Spinal cord (tissue), 10 donors: ENCODE measurements around the gene CPNE6. TPM values are rescaled to one million over a fixed set of nuclear protein-coding genes. Genes with fewer than 3 reads are reported as not detected.
A peak's percentile ranks its signal among the peaks of the same experiment; 100 is the strongest.

Source experiments
- DNase-seq, 6 donors: peaks; one replicate each; pipeline versions ENCODE4 v3.0.0 to v3.0.0-alpha.2; 2013 to 2015; ENCODE audit warnings: low spot score in 6 of 6, low read depth in 4 of 6
- H3K27ac ChIP-seq: one replicate; pipeline ENCODE4 v1.5.1; 2013; ENCODE audit warnings: low read depth, low read length, control low read depth
- H3K27me3 ChIP-seq: one replicate; pipeline ENCODE4 v1.6.1; 2013; ENCODE audit warnings: low read length; ENCODE audit not compliant: control insufficient read depth, insufficient read depth
- H3K36me3 ChIP-seq: one replicate; pipeline ENCODE4 v1.6.1; 2013; ENCODE audit warnings: low read length; ENCODE audit not compliant: control insufficient read depth, insufficient read depth
- H3K4me1 ChIP-seq: one replicate; pipeline ENCODE4 v1.6.1; 2013; ENCODE audit warnings: low read length; ENCODE audit not compliant: control insufficient read depth, insufficient read depth
- H3K4me3 ChIP-seq: one replicate; pipeline ENCODE4 v1.5.1; 2013; ENCODE audit warnings: low read depth, low read length, control low read depth
- H3K9me3 ChIP-seq: one replicate; pipeline ENCODE4 v1.6.1; 2013; ENCODE audit warnings: low read length; ENCODE audit not compliant: control insufficient read depth, insufficient read depth
- WGBS: methylation state at CpG from one replicate; pipeline ENCODE4 v1.1.5; 2013; ENCODE audit warnings: missing lambda C conversion rate; ENCODE audit not compliant: insufficient coverage; 5-methylcytosine and 5-hydroxymethylcytosine counted together
- polyA plus RNA-seq, 2 donors: library from polyadenylated mRNA; unstranded; fragments of 120-200 nt; gene quantifications; one replicate each; pipeline ENCODE4 v1.2.1, GENCODE V29; 2013; ENCODE audit not compliant: insufficient read length in 2 of 2
- total RNA-seq, 2 donors: library from RNA; depleted of rRNA in 1 of 2; stranded (reverse); fragments of 120-200 nt in 1 of 2; fragments of >200 nt in 1 of 2; gene quantifications; one replicate each; pipeline versions ENCODE4 v1.2.3 to v1.2.4, GENCODE V29; 2013 to 2014
- donor health status: healthy.

Gene CPNE6
- total and polyA plus RNA-seq, 4 donors = 1.7 to 55.7 (median 14.6) TPM

GRCh38 chr14:24075485-24076301, 4.3 kb downstream of the CPNE6 start:
- Histone ChIP-seq H3K36me3 (peaks cover 6% of the 10 kb centered on the region), H3K27ac (no peak overlapping the region), H3K27me3 (no peaks in the 10 kb centered on the region), H3K4me3 (no peak overlapping the region), H3K9me3 (no peaks in the 10 kb centered on the region), H3K4me1 (peaks cover 38% of the 10 kb centered on the region)
- 94% methylated on average over 3 of the region's 11 CpGs for WGBS
- no peak for DNase-seq

DNA sequence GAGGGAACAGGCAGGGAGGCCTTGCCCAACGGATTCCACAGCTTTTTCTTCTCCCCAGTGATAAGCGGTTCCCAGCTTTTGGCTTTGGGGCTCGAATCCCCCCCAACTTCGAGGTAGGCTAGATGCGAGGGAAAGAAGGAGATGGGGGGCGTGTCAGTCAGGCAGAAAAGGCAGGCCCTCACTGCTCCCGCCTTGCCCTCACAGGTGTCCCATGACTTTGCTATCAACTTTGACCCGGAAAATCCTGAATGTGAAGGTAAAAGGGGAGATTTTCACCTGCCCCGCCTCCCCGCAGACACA, 4.9 kb downstream of the CPNE6 start:
- H3K4me1 ChIP-seq = peaks cover 43% of the 10 kb centered on the region
- H3K36me3 ChIP-seq = peaks cover 6% of the 10 kb centered on the region
- WGBS = 94% methylated on average over 7 of the region's 10 CpGs
- no peaks in the 10 kb centered on the region for H3K9me3 ChIP-seq
- H3K27ac ChIP-seq = no peak overlapping the region
- no peak for DNase-seq
- no peak overlapping the region for H3K4me3 ChIP-seq
- no peaks in the 10 kb centered on the region for H3K27me3 ChIP-seq

- no peak overlapping the region for H3K27ac ChIP-seq
- DNase-seq = no peak
These were observed 5.7 kb downstream of the CPNE6 start for GRCh38 chr14:24077086-24077485.

GRCh38 chr14:24078146-24078545, 6.8 kb downstream of the CPNE6 start:
- Histone ChIP-seq H3K27me3 (peaks cover 8% of the 10 kb centered on the region), H3K4me3 (no peak overlapping the region), H3K36me3 (peaks cover 6% of the 10 kb centered on the region), H3K27ac (no peak overlapping the region), H3K4me1 (peaks cover 36% of the 10 kb centered on the region), H3K9me3 (no peaks in the 10 kb centered on the region)
- no peak for DNase-seq
- 43% methylated on average over 3 of the region's 3 CpGs for WGBS

More at GRCh38 chr14:24077086-24077485, 5.7 kb downstream of the CPNE6 start:
- peaks cover 42% of the 10 kb centered on the region for H3K4me1 ChIP-seq
- peaks cover 4% of the 10 kb centered on the region for H3K27me3 ChIP-seq
- no peak overlapping the region for H3K4me3 ChIP-seq
- no peaks in the 10 kb centered on the region for H3K9me3 ChIP-seq
- H3K36me3 ChIP-seq = peaks cover 6% of the 10 kb centered on the region
- 94% methylated on average over 23 of the region's 23 CpGs for WGBS

DNA sequence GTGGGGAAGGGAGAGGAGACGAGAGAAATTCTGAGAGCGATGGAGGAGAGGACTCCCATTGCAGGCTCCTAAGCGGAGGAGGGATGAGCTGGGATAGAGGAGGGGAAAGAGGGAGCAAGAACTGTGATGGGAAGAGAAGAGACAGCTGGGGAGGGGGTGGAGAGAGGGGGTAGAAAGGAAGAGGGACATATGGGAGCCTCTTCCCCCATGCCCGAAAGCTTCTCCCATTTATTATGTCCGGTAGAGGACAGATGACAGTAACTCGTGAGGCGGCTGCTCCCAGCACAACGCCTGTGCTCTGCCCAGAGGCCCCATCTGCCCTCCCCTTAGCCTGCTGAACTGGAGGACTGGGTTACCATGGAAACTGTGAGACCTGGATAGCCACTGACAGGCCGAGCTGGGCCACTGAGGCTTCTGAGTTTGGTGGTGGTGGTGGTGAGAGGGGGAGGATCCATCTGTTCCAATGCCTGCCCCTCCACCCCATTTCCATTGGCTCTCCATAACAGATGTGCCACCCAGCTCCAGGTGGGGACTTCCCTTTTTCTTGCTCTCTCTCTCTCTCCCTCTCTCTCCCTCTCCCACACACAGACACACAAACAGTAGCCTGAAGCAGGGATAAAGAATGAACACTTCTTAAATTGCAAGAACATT, 8.3 kb downstream of the CPNE6 start:
- H3K4me3 ChIP-seq = no peak overlapping the region
- H3K9me3 ChIP-seq = no peaks in the 10 kb centered on the region
- no peak overlapping the region for H3K27ac ChIP-seq
- DNase-seq = peak in 2 of 6 donors; percentile 59 to 94
- H3K4me1 ChIP-seq = peaks cover 32% of the 10 kb centered on the region
- WGBS = 26% methylated on average over 7 of the region's 9 CpGs
- peaks cover 8% of the 10 kb centered on the region for H3K27me3 ChIP-seq
- H3K36me3 ChIP-seq = peaks cover 6% of the 10 kb centered on the region

DNA sequence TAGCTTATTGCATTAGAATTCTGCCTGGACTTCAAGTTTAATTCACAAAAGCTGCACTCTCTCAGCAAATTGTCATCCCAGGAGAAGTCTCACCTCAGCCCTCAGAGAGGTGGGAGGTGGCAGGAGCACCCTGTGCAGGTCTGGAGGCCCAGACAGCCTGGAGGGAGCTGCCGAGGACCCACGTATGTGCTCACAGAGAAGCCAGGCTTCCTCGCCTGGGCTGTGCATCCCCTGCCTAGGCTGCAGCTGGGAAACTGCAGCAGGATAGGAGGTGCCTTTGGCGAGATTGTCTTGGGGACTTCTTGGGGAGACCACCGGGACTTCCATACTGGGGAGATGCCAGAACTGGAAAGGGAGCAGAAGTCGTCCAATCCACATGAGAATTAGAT, 8.8 kb downstream of the CPNE6 start:
- WGBS = 66% methylated on average over 6 of the region's 6 CpGs
- H3K9me3 ChIP-seq = no peaks in the 10 kb centered on the region
- no peak overlapping the region for H3K27ac ChIP-seq
- H3K27me3 ChIP-seq = peaks cover 8% of the 10 kb centered on the region
- peaks cover 6% of the 10 kb centered on the region for H3K36me3 ChIP-seq
- DNase-seq = no peak
- peaks cover 32% of the 10 kb centered on the region for H3K4me1 ChIP-seq
- no peak overlapping the region for H3K4me3 ChIP-seq

GRCh38 chr14:24080888-24081738, 9.8 kb downstream of the CPNE6 start:
- Histone ChIP-seq H3K9me3 (no peaks in the 10 kb centered on the region), H3K36me3 (peaks cover 6% of the 10 kb centered on the region), H3K4me1 (peaks cover 32% of the 10 kb centered on the region), H3K27me3 (peaks cover 8% of the 10 kb centered on the region), H3K27ac (no peak overlapping the region), H3K4me3 (peak overlapping the region; percentile 51)
- WGBS = under 1% methylated on average over 71 of the region's 74 CpGs
- peak in 2 of 6 donors; percentile 82 to 90 for DNase-seq

- DNase-seq = peak in 2 of 6 donors; percentile 13 to 30
- Histone ChIP-seq H3K9me3 (no peaks in the 10 kb centered on the region), H3K4me1 (peaks cover 32% of the 10 kb centered on the region), H3K27me3 (peaks cover 8% of the 10 kb centered on the region), H3K27ac (no peak overlapping the region), H3K4me3 (peak overlapping the region; percentile 51), H3K36me3 (peaks cover 4% of the 10 kb centered on the region)
- 11% methylated on average over 20 of the region's 26 CpGs for WGBS
These were observed 10.4 kb downstream of the CPNE6 start for GRCh38 chr14:24081739-24082211.

DNA sequence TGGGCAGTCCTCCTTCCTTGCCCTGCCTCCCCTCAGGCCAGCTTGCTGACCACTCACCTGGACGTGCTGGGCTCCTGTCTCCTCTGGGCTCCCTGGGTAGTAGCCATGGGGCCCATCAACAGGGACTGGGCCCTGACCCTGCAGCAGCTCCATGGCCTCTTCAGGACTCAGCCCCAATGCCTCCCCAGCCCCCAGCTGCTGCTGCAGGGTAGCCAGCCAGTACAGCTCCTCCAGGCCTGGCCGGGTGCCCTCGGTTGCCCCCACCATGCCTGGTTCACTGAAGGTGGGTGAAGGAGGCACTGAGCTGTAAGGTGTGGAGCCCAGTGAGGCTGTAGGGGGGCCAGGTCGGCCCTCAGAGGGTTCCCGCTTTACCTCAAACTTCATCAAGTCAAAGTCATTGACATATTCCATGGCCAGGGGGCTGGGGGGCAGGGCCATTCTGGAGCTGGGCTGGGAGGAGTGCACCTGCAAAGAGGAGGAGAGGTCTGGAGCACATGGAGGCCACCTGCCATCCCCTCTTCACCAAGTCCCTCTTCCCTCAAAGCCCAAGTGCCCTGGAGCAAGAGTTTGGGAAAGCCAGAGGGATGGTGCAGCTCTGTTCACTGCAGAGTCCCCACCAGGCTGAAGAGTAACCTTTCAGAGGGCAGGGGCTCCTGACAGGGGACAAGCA, 11.2 kb downstream of the CPNE6 start:
- H3K4me3 ChIP-seq = no peak overlapping the region
- peaks cover 32% of the 10 kb centered on the region for H3K4me1 ChIP-seq
- peaks cover under 1% of the 10 kb centered on the region for H3K36me3 ChIP-seq
- peaks cover 8% of the 10 kb centered on the region for H3K27me3 ChIP-seq
- 84% methylated on average over 3 of the region's 5 CpGs for WGBS
- H3K9me3 ChIP-seq = no peaks in the 10 kb centered on the region
- no peak for DNase-seq
- H3K27ac ChIP-seq = no peak overlapping the region
